ENCODE measurements around the gene ALDH1L1. TPM values are rescaled to one million over a fixed set of nuclear protein-coding genes. Genes with fewer than 3 reads are reported as not detected.
A peak's percentile ranks its signal among the peaks of the same experiment; 100 is the strongest.
"Not testable (repeated sequence)": the region's sequence is repeated elsewhere in the genome, so short reads cannot be mapped to it uniquely, and the experiment has no call there.

Gene ALDH1L1
- total RNA-seq, 1 experiment from 2014 or later = 7.4 TPM

- DNase-seq (ENCODE audit: low spot score) = no peak
Observed at GRCh38 chr3:126106336-126107202, 73.8 kb downstream of the ALDH1L1 start.

DNA sequence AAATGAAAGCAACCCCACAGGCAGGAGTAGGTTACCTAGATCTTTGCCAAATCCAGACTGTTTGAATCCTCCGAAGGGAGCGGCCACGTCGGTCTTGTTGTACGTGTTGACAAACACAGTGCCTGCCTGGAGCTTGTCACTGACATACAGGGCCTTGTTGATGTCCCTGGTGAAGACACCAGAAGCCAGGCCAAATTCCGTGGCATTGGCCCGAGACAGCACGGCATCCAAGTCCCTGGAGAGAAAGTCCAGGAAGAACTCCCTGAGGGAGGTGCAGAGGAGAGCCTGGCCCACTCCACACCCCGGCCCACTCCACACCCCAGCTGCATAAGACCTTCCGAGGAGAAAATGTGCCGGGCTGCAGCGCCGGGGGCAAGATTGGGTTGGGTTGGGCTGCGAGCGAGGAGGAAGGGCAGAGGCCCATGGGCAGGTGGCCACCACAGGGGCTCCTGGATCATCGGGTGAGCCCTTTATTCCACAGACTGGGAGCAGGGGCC lies 74.6 kb downstream of the ALDH1L1 start:
- no peak for DNase-seq (ENCODE audit: low spot score)

- no peak for DNase-seq (ENCODE audit: low spot score)
Observed at GRCh38 chr3:126104742-126105605, 75.4 kb downstream of the ALDH1L1 start.

- no peak for DNase-seq (ENCODE audit: low spot score)
Observed at GRCh38 chr3:126104028-126104635, 76.3 kb downstream of the ALDH1L1 start.

DNA sequence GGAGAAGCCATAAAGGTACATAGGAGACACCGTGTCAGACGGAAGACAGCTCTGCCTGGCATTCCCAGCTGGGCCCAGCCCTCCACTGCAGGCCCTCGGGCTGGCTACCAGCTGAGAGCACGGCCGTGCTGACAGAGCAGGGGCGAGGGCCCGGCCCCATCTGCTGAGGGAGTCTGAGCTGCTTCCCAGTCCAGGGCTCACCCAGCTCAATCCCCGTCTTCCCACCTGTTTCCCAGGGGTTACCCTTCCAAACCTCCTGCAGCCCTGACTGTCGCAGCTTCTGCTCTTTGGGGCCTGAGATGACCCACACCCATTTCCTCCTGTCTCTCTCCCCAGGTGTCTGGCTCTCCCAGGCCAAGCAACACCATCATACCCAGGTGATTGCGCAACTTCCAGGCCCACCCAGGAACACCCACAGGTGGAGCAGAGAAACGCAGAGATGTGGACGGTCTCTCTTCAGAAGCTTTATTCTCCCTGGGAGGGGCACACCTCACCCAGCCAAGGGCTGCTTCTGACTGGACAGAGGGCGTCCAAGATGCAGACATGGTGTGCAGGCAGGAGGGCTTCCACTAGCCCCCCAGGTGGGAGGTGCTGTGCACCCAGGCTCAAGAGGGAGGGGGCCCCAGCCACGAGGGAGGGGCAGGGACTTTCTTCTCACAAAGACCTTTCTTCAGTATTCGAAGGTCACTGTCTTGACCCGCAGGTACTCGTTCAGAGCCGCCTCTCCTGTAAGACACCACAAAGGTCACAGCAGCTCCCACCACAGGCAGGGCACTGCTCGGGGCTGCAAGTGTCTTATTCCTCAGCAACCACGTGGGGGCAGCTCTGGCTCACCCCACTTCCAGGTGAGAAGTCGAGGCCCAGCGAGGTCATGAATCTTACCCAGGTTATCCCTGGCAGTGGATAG lies 77.0 kb downstream of the ALDH1L1 start:
- DNase-seq (ENCODE audit: low spot score) = peak; percentile 52

GRCh38 chr3:126102530-126102951 lies 77.8 kb downstream of the ALDH1L1 start:
- DNase-seq (ENCODE audit: low spot score) = no peak

DNA sequence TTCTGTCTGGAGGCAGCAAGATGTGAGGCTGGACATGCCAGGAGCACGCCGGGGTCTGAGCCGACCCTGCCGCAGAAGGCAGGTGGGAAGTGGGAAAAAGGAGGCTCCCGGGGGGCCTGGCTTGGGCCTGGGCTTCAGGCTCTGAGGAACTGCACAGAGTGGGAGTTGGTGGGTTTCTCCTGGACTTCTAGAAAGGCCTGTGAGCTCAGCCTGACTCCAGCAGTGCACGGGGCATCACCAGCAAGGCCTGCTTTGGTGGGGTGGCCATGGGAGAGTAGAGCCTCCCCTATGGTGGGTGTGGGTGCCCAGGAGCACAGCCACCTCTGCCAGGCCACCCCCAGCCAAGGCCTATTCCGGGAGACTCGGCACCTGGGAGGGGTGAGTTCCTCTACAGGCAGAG lies 78.4 kb downstream of the ALDH1L1 start:
- DNase-seq (ENCODE audit: low spot score) = no peak

DNA sequence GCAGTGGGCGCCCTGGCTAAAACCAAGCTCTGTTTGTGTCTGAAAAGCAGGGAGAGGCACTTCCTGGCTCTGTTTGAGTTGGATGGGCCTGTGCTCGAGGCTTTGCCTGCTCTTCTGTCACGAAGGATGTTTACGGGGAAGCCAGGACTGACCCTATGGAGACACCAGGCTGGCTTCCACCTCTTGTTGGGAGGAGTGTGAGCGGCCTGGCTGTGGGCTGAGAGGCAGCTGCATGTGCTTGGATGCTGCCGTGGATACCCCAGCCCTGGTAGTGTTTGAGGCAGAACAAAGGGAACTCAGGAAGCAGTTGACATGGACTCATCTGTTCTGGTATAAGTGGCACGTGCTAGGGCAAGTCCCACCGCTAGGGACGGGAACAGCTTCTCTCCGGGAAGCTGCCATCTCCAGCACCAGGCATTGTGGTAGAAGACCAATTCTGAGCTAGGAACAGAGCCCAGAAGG lies 78.8 kb downstream of the ALDH1L1 start:
- no peak for DNase-seq (ENCODE audit: low spot score)

DNA sequence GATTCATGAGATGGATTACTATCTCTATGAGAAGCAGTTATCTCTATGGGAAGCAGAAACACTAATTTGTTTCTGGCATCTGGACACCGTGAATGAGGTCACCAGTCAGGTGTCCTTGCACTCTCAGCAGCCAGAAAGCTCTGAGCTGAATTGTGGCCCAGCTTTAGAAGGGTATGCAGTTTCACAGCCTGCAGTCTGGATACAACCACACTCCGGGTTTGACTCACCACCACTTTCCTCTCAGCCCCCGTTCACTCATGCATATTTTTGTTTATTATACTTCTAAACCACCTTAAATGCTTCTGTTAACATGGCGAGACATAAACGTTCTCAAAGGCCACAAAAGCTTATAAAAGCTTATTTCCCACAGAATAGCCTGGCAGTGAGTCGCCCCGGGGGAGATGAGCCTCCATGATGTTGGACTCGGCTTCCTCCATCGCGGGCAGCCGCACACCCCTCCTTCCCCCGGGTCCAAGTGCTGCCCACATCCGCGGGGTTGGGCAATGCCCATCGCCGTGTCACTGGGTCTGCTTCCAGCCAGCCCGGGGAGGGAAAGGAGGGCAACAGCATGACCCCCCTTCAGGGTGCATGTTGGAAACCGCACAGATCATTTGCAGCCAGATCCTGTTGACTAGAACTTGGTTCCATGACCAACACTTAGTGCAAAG lies 79.6 kb downstream of the ALDH1L1 start:
- DNase-seq (ENCODE audit: low spot score) = no peak

DNA sequence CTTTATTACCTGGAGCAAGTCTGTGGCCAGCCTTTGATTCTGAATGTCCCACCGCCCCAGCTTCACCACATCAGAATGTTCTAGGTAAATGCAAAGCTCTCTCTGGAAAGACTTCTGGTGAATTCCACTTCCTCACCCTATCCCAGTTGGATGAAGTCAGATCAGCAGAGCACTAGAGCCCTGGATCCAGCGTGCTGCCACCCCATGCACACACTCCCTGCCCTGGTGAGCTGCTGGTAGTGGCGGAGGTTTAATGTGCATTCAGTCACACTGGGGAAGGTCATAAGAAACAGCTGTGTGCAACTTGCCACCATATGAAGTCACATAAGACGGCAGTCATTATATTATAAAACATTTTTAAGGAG lies 80.1 kb downstream of the ALDH1L1 start:
- no peak for DNase-seq (ENCODE audit: low spot score)

GRCh38 chr3:126098391-126098858 lies 82.0 kb downstream of the ALDH1L1 start:
- no peak for DNase-seq (ENCODE audit: low spot score)

DNA sequence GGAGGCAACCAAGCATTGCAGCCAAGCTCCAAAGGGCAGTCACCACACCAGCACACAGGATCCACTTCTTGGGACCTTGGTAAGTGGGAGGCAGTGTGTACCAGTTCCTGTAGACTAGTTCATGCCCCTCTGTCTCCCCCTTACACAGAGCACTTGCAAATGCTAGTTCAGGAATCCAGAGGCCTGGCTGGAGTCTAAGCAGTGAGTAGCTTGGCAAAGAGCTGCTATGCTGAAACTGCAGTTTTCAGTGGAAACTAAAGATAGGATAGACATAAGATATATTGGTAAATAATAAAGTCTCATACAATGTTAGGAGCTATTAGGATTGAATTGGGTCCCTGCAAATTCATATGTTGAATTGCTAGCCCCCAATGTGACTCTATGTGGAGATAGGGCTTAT lies 82.6 kb downstream of the ALDH1L1 start:
- no peak for DNase-seq (ENCODE audit: low spot score)

- DNase-seq (ENCODE audit: low spot score) = not testable (repeated sequence)
Observed at GRCh38 chr3:126096274-126096673, 84.1 kb downstream of the ALDH1L1 start.

DNA sequence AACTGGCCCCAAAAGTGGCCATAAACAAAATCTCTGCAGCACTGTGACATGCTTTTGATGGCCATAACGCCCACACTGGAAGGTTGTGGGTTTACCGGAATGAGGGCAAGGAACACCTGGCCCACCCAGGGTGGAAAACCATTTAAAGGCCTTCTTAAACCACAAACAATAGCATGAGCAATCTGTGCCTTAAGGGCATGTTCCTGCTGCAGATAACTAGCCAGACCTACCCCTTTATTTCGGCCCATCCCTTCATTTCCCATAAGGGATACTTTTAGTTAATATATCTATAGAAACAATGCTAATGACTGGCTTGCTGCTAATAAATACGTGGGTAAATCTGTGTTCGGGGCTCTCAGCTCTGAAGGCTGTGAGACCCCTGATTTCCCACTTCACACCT lies 88.3 kb downstream of the ALDH1L1 start:
- DNase-seq (ENCODE audit: low spot score) = not testable (repeated sequence)

- no peak for DNase-seq (ENCODE audit: low spot score)
Observed at GRCh38 chr3:126087552-126088175, 92.7 kb downstream of the ALDH1L1 start.

- DNase-seq (ENCODE audit: low spot score) = no peak
Observed at GRCh38 chr3:126085841-126086240, 94.5 kb downstream of the ALDH1L1 start.

DNA sequence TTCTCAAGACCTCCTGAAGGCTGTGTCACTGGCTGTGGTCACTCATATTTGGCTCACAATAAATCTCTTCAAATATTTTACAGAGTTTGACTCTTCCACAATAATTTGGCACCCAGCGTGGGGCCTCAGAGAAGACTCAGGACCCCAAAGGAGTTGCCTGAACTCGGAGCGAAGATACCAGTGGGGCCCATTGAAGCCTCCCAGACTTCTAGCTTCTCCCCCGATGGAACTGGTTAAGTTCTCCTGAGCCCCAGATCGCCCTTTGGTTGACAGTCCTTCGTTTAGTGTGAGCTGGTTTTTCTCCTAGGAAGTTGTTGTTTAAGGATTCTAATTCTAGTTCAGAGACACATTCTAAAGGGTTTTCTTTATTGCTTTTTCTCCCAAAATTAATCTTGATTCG lies 95.1 kb downstream of the ALDH1L1 start:
- no peak for DNase-seq (ENCODE audit: low spot score)

- peak; percentile 27 for DNase-seq (ENCODE audit: low spot score)
Observed at GRCh38 chr3:126084768-126085180, 95.6 kb downstream of the ALDH1L1 start.

- peak; percentile 86 for DNase-seq (ENCODE audit: low spot score)
Observed at GRCh38 chr3:126083913-126084767, 96.2 kb downstream of the ALDH1L1 start, which contains the start of gene SLC41A3. TSS of gene SLC41A3 (minus strand) at chr3:126084124. CDS start at chr3:126068219, 15,905 bp downstream.

All from HT-29 (cell line).